Esophagus squamous epithelium (tissue), 5 donors: ENCODE measurements around the gene RFX2. TPM values are rescaled to one million over a fixed set of nuclear protein-coding genes. Genes with fewer than 3 reads are reported as not detected.

Experiments
- DNase-seq: peaks from one replicate; lab custom pipeline; 2025; lab: John Stamatoyannopoulos, UW
- H3K27ac ChIP-seq, 4 donors: fragments of 200-600 bp; sonication (generic); one replicate each; pipeline ENCODE4 v1.5.1; 2016 to 2019; ENCODE audit warnings: mild to moderate bottlenecking in 1 of 4
- H3K27me3 ChIP-seq, 4 donors: fragments of 200-600 bp; sonication (generic); 1 replicate in 3 of 4; 2 replicates in 1 of 4; pipeline versions ENCODE4 v1.5.1 to v1.6.0; 2017 to 2021; ENCODE audit warnings: antibody characterized with exemption in 1 of 4
- H3K36me3 ChIP-seq, 3 donors: fragments of 200-600 bp; sonication (generic); one replicate each; pipeline ENCODE4 v1.5.1; 2016 to 2019
- H3K4me1 ChIP-seq, 3 donors: fragments of 200-600 bp; sonication (generic); one replicate each; pipeline ENCODE4 v1.5.1; 2017 to 2019
- H3K4me3 ChIP-seq, 4 donors: fragments of 200-600 bp; sonication (generic); 1 replicate in 3 of 4; 2 replicates in 1 of 4; pipeline ENCODE4 v1.5.1; 2016 to 2019; ENCODE audit warnings: mild to moderate bottlenecking in 2 of 4, moderate library complexity in 1 of 4
- H3K9me3 ChIP-seq, 3 donors: fragments of 200-600 bp; sonication (generic); one replicate each; pipeline ENCODE4 v1.5.1; 2016 to 2019
- POLR2A ChIP-seq, 4 donors: fragments of 450-650 bp; IDR thresholded peaks; one replicate each; pipeline ENCODE4 v1.6.1; 2017; ENCODE audit warnings: antibody characterized with exemption in 4 of 4, mild to moderate bottlenecking in 4 of 4, moderate library complexity in 3 of 4
- WGBS, 2 donors: methylation state at CpG; one replicate each; pipeline ENCODE4 v1.1.5; 2018; 5-methylcytosine and 5-hydroxymethylcytosine counted together
- intact Hi-C: fragments of 100-400 bp; cut with DNase I; formaldehyde crosslinking; loops from one replicate; pipeline ENCODE4 v1.15.0; 2022
- total RNA-seq, 4 donors: library from RNA; depleted of rRNA; stranded (reverse); fragments of >200 nt; gene quantifications; one replicate each; pipeline ENCODE4 v1.1.0, GENCODE V29; 2016
- TF ChIP-seq, protein P1 (sequence below), 6 experiments: fragments of 450-650 bp in 4 of 6; fragments of 200-600 bp in 2 of 6; sonication (generic) in 2 of 6; IDR thresholded peaks; one replicate each; pipeline ENCODE4 v1.5.1; 2016 to 2019; ENCODE audit warnings: antibody characterized with exemption in 6 of 6, mild to moderate bottlenecking in 4 of 6, moderate library complexity in 4 of 6
- donor health status: DM: yes; HTN: yes; CAD: no.

Gene RFX2
- total RNA-seq, 4 donors from 2014 or later, result 5.2 to 21.4 (median 7.7) TPM

DNA sequence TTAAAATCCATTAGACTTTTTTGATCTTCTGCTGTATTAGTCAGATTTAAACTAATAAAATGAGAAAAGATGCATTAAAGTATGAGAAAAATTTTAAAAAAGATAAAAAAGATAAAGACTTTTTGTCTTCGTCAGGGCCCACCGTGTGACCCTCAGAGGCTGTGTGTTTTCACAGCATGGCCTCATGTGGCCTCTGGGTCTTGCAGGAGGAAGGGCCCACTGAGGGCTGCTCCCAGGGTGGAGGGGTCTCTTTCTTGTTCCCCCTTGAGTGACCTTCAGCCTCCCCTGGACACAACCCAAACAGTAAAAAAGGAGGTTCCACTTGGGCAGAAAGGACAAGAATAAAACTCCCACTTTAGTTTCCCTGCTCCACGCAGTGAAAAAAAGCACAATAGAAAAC is 75.3 kb downstream of the RFX2 start:
- Histone ChIP-seq H3K27ac (peak overlapping the region in 1 of 4 donors; percentile 9), H3K9me3 (no peaks in the 10 kb centered on the region), H3K4me3 (no peak overlapping the region), H3K4me1 (peaks cover 0 to 15% (median 4%) of the 10 kb centered on the region in 3 donors), H3K27me3 (no peaks in the 10 kb centered on the region), H3K36me3 (peaks cover 0 to 30% (median 0%) of the 10 kb centered on the region in 3 donors)
- 93 to 94% methylated on average over 3 of the region's 3 CpGs for WGBS, 2 donors
- no peak for DNase-seq
- intact Hi-C loops, result no loop called here
- TF ChIP-seq, protein P1, sequence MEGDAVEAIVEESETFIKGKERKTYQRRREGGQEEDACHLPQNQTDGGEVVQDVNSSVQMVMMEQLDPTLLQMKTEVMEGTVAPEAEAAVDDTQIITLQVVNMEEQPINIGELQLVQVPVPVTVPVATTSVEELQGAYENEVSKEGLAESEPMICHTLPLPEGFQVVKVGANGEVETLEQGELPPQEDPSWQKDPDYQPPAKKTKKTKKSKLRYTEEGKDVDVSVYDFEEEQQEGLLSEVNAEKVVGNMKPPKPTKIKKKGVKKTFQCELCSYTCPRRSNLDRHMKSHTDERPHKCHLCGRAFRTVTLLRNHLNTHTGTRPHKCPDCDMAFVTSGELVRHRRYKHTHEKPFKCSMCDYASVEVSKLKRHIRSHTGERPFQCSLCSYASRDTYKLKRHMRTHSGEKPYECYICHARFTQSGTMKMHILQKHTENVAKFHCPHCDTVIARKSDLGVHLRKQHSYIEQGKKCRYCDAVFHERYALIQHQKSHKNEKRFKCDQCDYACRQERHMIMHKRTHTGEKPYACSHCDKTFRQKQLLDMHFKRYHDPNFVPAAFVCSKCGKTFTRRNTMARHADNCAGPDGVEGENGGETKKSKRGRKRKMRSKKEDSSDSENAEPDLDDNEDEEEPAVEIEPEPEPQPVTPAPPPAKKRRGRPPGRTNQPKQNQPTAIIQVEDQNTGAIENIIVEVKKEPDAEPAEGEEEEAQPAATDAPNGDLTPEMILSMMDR (IDR thresholded peaks at IDR 0.05), result no peak
- no peak for TF ChIP-seq POLR2A (IDR thresholded peaks at IDR 0.05)

DNA sequence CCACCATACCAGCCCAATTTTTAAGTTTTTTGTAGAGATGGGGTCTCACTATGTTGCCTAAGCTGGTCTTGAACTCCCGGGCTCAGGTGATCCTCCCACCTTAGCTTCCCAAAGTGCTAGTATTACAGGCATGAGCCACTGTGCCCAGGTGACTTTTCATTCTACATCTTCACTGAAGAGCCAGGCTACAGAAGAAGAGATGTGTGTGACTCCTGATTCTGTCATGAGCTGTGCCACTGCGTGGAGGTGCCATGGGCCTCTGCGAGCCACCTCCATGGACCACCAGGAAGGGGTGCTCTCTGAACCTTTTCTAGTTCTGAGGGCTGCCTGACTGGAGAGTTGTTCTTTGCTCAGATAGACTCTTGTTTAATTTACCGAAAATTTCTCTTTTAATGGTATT is 75.8 kb downstream of the RFX2 start:
- no peak for DNase-seq
- WGBS, 2 donors, result 96 to 100% methylated on average over 2 to 4 of the region's 4 CpGs
- no peak overlapping the region for H3K27ac ChIP-seq
- H3K27me3 ChIP-seq, result no peaks in the 10 kb centered on the region
- no peaks in the 10 kb centered on the region for H3K9me3 ChIP-seq
- peaks cover 0 to 25% (median 0%) of the 10 kb centered on the region in 3 donors for H3K36me3 ChIP-seq
- H3K4me3 ChIP-seq, result no peak overlapping the region
- H3K4me1 ChIP-seq, result peaks cover 0 to 11% (median 4%) of the 10 kb centered on the region in 3 donors
- TF ChIP-seq, protein P1 (IDR thresholded peaks at IDR 0.05), result no peak
- no peak for TF ChIP-seq POLR2A (IDR thresholded peaks at IDR 0.05)
- intact Hi-C loops, result no loop called here

DNA sequence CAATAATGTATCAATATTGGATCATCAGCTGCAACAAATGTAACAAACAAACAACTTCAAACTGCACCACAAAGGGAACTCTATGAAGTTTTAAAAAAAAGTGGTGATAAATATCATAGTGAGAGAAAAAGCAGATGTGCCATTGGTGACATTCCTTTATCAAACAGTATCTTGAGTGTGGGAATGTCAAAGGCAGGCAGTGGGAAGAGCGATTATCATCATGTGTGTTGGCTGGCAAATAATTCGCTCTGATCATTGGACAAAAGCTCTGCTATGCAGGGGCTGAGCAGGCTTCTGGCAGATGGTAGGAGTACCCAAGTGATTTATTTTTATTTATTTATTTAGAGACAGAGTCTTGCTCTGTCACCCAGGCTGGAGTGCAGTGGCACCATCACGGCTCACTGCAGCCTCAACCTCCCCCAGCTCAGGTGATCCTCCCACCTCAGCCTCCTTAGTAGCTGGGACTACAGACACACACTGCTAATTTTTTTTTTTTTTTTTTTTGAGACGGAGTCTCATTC is 76.5 kb downstream of the RFX2 start:
- intact Hi-C loops, result no loop called here
- H3K4me3 ChIP-seq, result no peak overlapping the region
- WGBS, 2 donors, result 90 to 93% methylated on average over 4 of the region's 4 CpGs
- H3K27ac ChIP-seq, result no peak overlapping the region
- H3K36me3 ChIP-seq, result peaks cover 0 to 30% (median 0%) of the 10 kb centered on the region in 3 donors
- DNase-seq, result no peak
- no peaks in the 10 kb centered on the region for H3K9me3 ChIP-seq
- peaks cover 0 to 4% (median 0%) of the 10 kb centered on the region in 3 donors for H3K4me1 ChIP-seq
- TF ChIP-seq, protein P1 (IDR thresholded peaks at IDR 0.05), result no peak
- no peak for TF ChIP-seq POLR2A (IDR thresholded peaks at IDR 0.05)
- no peaks in the 10 kb centered on the region for H3K27me3 ChIP-seq

DNA sequence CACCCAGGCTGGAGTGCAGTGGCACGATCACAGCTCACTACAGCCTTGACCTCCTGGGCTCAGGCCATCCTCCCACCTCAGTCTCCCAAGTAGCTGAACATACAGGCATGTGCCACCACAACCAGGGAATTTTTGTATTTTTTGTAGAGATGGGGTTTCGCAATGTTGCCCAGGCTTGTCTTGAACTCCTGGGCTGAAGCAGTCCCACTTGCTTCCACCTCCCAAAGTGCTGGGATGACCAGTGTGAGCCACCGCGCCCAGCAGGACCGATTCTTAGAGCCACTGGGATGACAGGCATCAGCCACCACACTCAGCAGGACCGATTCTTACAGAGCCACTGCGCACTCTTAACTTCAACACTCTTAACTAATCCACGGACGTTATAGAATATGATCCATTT is 77.5 kb downstream of the RFX2 start:
- no peaks in the 10 kb centered on the region for H3K9me3 ChIP-seq
- no peaks in the 10 kb centered on the region for H3K4me1 ChIP-seq
- H3K27ac ChIP-seq, result no peak overlapping the region
- 89 to 90% methylated on average over 9 of the region's 9 CpGs for WGBS, 2 donors
- intact Hi-C loops, result no loop called here
- TF ChIP-seq, protein P1 (IDR thresholded peaks at IDR 0.05), result no peak
- TF ChIP-seq POLR2A (IDR thresholded peaks at IDR 0.05), result no peak
- DNase-seq, result no peak
- peaks cover 0 to 35% (median 0%) of the 10 kb centered on the region in 3 donors for H3K36me3 ChIP-seq
- H3K27me3 ChIP-seq, result no peaks in the 10 kb centered on the region
- no peak overlapping the region for H3K4me3 ChIP-seq

DNA sequence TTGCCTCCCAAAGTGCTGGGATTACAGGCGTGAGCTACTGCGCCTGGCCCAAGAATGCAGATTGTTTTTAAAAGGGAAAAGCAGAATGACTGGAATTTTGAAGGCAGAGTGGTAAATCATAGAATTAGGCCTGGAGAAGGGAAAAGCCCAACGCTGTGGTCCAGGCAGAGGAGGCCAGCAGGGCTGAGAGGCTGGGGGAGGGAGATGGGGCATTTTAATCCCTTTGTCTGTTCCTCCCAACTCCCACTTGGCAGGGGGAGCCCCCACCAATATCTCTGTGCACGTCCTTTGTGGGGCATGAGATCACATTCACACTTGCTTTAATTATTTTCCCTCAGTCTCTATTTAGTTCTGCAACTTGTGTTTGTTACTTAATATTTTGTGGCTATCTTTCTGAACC is 77.9 kb downstream of the RFX2 start:
- Histone ChIP-seq H3K4me1 (no peaks in the 10 kb centered on the region), H3K27me3 (no peaks in the 10 kb centered on the region), H3K9me3 (no peaks in the 10 kb centered on the region), H3K36me3 (peaks cover 0 to 38% (median 0%) of the 10 kb centered on the region in 3 donors), H3K27ac (no peak overlapping the region), H3K4me3 (no peak overlapping the region)
- intact Hi-C loops, result no loop called here
- DNase-seq, result no peak
- TF ChIP-seq, protein P1 (IDR thresholded peaks at IDR 0.05), result no peak
- no peak for TF ChIP-seq POLR2A (IDR thresholded peaks at IDR 0.05)
- WGBS, 2 donors, result 67 to 73% methylated on average over 2 of the region's 4 CpGs
